Keratinocyte (primary cell): ENCODE data around the gene GAL3ST2.

Experiments used
- CTCF ChIP-seq, 3 experiments: IDR thresholded peaks in 1 of 3; conservative IDR thresholded peaks in 1 of 3; optimal IDR thresholded peaks in 1 of 3; 2 replicates in 2 of 3; 3 replicates in 1 of 3; pipeline versions ENCODE3 to v1.5.1; 2011; ENCODE audit warnings: low read length in 3 of 3, mild to moderate bottlenecking in 3 of 3, moderate library complexity in 2 of 3, control low read depth in 1 of 3, inconsistent platforms in 1 of 3; ENCODE audit not compliant: insufficient read depth in 2 of 3; ENCODE audit errors: extremely low read depth in 1 of 3
- EZH2 ChIP-seq: IDR thresholded peaks from one replicate; pipeline ENCODE4 v1.6.1; 2012; ENCODE audit warnings: inconsistent platforms, mild to moderate bottlenecking, low read length, moderate library complexity

GRCh38 chr2:241815477-241816430 lies 39.1 kb downstream of the GAL3ST2 start:
- TF ChIP-seq CTCF (optimal IDR thresholded peaks at IDR 0.05 in 1 of 3, IDR thresholded peaks at IDR 0.05 in 1 of 3, conservative IDR thresholded peaks at IDR 0.05 in 1 of 3; ENCODE audit: extremely low read depth in 1 of 3, insufficient read depth in 2 of 3, low read length in 3 of 3) (no peak), EZH2 (no peak)
